DMS114 treated with DMSO at 0.1 percent for 48 hours (cell line): ENCODE measurements around the gene PLEKHA6.

ENCODE experiments used
- DNase-seq: peaks from one replicate; lab custom pipeline; 2025; ENCODE audit not compliant: unreplicated experiment; lab: John Stamatoyannopoulos, UW

The PLEKHA6 gene, protein sequence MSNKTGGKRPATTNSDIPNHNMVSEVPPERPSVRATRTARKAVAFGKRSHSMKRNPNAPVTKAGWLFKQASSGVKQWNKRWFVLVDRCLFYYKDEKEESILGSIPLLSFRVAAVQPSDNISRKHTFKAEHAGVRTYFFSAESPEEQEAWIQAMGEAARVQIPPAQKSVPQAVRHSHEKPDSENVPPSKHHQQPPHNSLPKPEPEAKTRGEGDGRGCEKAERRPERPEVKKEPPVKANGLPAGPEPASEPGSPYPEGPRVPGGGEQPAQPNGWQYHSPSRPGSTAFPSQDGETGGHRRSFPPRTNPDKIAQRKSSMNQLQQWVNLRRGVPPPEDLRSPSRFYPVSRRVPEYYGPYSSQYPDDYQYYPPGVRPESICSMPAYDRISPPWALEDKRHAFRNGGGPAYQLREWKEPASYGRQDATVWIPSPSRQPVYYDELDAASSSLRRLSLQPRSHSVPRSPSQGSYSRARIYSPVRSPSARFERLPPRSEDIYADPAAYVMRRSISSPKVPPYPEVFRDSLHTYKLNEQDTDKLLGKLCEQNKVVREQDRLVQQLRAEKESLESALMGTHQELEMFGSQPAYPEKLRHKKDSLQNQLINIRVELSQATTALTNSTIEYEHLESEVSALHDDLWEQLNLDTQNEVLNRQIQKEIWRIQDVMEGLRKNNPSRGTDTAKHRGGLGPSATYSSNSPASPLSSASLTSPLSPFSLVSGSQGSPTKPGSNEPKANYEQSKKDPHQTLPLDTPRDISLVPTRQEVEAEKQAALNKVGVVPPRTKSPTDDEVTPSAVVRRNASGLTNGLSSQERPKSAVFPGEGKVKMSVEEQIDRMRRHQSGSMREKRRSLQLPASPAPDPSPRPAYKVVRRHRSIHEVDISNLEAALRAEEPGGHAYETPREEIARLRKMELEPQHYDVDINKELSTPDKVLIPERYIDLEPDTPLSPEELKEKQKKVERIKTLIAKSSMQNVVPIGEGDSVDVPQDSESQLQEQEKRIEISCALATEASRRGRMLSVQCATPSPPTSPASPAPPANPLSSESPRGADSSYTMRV

DNA sequence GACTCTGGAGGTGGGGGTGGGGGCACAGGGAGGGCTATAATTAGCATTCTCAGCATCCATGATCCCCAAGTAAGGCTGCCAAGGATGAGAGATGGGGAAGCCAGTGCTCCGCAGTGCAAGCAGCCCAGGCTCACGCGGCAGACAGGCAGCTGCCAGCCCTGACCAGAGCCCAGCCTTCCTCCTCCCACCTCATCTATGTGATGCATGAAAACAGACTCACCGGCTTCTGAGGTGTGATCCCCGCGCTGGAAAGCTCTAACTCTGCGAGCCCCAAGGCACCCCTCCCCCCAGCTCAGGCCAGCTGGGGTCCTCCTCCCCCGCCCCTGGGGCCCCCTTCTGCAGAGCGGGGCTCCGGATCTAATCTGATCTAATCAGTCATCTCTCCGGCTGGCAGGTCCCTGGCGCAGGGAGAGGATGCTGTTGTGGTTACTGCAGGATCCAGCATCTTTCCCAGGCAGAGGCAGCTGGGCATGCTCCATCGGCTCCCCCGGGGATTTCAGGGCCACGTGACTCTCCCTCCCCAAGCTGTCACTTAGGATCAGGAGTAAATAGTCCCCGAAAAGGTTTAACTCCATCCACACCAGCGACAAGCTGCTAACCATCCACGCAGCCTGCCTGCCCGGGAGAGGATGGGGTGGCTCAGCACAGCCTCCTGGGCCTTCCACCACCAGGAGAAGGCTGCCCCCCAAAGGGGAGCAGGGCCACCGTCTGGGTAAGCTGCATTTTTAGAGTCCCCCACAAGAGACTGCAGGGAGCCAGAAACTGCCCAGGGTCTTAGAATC lies at the start of gene PLEKHA6:
PLEKHA6 (minus strand) TSS at position 456 of the 782 bp plus-strand sequence. CDS start 86,202 bp downstream, outside the sequence.
- no peak for DNase-seq

DNA sequence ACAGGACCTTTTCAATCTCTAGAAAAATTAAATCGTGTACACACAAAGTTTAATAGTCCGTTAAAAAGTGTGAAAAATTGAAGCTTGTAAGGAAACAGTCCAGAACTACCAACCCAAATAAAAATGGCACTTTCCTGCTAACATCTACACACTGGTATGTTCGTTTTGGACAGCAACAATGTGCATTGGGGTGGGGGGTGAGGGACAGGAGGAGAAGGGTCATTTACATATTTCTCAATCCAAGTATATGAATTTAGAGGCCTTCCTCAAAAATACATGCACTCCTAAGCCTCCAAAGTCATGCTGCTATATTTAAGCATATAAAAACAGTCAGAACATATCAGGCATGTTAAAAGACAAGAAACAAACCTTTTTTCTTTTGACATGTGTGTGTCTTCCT lies 49.4 kb upstream of the PLEKHA6 start:
- no peak for DNase-seq

DNA sequence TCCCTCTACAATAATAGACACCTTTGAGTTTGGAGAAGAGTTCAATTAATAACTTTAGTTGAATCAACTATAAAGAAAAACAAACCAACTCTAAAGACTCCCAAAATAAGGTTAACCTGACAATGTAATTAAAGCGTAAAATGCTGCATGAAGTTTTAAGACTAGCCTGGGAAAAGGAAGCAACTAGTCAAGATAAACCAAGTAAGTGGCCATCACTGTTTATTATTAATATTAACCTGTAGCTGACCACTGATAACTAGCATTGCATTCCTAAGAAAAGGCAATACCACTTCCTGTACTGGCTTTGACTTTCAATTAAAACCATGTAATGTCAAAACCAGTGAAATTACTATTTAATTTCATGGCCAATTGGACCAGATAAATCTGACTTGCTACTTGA lies 48.9 kb upstream of the PLEKHA6 start:
- DNase-seq = no peak

DNA sequence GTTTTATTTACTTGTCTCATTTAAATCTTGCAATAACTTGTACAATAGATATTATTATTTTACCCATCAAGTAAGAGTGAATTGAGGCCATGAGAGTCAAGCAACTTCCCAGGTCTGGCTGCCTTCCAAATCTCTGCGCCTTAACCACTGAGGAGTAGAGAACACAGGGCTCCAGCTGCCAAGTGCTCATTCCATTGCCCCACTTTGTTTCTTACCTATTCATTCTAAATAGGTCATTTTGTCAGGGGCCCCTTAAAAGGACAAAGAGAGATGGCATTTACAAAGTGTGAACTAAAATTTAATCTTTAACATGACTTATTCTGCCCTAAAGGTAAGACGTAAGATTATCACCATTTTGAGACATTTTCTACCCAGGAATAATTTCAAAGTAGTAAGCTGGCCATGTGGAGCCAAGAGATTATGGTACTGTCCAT lies 48.4 kb upstream of the PLEKHA6 start:
- DNase-seq = peak; percentile 33

DNA sequence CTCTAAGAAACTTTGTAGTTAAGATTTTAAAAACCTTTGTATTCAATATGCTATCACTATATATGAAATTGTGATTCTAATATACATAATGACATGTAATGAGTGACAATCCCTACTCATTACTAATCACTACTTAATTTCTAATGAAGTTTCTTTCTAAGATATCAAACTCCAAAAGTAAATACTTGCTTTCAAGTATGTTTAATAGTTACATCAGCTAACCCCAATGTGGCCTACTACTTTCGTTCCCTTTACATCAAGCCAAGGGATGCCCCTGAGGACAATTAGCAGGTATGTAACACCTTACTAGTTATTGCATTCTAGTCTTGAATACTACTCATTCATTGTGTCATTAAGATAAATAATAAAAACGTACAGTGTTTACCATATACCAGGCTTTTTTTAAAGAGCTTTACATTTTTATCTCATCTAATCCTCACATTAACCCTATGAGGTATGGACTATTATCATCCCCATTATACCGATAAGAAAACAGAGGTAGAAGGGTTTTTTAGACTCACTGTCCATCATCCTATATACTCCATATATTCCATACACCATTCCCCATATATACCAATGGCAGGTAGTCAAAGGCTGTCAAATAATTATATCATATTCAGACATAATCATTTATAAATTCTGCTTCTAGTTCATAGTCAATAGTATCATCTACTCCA lies 47.7 kb upstream of the PLEKHA6 start:
- DNase-seq = no peak

DNA sequence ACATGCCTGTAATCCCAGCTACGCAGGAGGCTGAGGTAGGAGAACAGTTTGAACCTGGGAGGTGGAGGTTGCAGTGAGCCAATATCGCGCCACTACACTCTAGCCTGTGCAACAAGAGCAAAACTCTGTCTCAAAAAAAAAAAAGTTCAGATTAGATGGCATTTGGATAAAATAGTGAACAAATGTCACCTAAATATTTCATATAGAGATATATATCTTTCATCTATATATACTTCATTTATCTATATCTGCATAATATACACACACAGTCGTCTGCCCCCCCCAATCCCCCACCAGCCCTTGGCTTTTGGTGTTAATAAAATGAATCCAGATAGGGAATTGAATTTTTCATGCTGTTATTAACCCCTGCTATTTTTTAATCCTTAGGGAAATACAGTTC lies 46.9 kb upstream of the PLEKHA6 start:
- no peak for DNase-seq

DNA sequence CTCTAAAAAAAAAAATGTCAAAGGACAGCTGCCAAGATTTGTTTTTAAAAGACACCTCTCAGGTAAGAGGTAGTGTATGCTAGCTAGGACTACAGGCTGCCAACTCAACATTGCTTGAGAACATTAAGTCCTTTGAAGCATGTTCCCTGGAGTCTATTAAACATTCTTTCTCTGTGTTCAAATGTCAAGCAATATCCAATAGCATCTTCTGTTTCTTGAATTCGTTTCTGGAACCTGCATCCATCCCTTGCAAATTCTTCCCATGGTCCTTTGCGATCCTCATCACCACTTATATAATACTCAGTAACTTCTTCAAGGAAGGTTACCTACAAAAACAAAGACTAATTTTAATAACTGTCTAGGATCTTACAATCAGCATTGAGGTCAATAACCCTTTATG lies 46.3 kb upstream of the PLEKHA6 start:
- no peak for DNase-seq

DNA sequence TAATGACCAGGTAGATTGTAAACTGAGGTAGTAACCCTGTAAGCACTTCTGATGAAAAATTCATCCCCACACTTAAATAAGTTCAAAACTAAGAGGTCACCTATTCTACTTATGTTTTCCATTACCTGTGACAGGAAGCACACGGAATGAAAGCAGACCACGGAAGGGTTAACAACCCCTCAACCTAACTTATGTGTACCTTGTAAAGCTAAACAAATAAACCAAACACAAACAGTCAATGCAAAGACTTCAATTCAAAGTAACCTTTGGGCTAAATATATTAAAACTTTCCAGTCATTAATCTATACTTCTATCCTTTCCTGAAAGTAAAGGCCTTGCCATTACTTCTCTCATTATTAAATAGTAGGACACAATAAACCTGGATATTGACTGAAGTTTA lies 44.9 kb upstream of the PLEKHA6 start:
- DNase-seq = no peak

DNA sequence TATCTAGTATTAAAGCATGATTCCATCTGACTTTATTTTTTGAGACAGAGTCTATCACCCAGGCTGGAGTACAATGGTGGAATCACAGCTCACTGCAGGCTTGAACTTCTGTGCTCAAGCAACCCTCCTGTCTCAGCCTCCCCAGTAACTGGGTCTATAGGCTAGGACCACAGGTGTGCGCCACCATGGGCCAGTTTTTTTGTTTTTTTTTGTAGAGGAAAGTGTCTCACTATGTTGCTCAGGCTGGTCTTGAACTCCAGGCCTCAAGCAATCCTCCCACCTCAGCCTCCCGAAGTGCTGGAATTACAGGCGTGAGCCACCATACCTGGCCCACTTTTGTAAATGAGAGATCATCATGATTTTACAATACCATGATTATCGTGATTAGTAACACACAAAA lies 42.7 kb upstream of the PLEKHA6 start:
- no peak for DNase-seq

DNA sequence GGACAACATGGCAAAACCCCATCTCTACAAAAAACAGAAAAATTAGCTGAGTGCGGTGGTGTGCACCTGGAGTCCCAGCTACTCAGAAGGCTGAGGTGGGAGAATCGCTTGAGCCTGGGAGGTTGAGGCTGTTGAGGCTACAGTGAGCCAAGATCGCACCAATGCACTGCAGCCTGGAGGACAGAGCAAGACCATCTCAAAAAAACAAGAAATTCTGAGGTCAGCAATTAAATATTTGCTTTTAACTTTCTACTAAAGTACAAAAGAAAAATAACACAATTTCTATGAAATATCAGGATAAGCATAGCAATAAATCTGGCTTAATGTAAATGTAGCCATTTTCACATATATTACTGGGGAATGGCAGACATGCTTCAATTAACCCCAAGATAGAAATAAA lies 42.0 kb upstream of the PLEKHA6 start:
- no peak for DNase-seq

DNA sequence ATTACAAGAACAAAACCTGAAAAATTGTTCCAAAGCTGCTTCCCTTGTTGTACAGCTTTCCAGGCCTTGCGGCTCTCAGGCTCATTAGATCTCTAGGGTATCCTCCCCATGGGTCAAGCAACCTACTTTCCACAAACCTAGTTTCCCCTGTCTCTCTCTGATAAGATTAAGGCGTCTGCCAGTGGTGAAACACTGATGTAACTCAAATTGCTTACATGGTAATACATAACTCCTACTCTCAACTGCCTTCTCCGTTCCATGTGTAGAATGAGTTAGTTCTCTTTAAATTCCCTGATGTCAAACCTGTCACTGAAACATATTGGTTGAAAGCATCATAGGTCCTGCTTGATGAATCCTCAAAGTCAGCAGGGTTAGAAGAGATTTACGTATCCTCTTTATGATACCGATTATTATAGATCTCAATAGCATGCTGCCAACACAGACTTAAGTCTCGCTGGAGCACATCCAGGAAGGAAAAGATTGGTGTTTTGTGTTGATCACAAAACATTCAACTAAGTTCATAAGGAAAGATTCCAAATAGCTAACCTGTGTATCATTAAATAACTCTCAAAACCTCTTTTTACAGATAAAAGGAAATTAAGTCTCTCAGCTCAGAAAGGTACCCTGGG lies 41.3 kb upstream of the PLEKHA6 start:
- DNase-seq = no peak

DNA sequence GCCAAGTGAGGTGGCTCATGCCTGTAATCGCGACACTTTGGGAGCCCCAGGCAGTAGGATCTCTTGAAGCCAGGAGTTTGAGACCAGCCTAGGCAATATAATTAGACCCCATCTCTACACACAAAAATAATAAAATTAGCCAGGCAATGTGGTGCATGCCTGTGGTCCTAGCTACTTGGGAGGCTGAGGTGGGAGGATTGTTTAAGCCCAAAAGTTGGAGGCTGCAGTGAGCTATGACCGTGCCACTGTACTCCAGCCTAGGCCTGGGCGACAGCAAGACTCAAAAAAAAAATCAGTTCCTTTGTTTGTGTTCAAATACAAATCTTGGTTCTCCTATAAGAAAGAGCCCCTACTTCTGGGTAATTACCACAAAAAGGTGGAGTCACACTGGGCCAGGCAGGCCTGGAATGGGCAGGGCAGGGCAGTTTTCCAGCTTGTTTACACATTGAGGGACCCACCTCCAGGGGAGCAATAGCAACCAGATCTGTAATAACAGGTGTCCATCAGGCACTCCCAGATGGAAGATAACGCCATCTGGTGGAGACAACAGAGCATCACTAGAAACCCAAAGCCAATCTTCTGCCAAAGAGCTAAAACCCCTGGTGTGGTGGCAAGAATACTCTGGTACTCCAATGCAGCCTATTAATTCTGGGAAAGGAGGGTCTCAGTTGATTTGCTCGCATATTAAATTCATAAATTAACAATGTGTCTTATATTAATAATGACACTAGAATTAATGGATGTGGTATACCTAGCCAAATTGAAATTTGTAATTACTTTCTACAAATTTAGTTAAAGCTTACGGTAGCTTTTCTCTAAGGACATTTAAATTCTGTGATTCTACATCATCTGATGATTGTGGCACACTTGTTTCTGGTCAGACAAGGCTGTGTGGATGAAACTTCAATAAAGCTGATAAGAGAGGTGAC lies 38.7 kb upstream of the PLEKHA6 start:
- peak; percentile 80 for DNase-seq

DNA sequence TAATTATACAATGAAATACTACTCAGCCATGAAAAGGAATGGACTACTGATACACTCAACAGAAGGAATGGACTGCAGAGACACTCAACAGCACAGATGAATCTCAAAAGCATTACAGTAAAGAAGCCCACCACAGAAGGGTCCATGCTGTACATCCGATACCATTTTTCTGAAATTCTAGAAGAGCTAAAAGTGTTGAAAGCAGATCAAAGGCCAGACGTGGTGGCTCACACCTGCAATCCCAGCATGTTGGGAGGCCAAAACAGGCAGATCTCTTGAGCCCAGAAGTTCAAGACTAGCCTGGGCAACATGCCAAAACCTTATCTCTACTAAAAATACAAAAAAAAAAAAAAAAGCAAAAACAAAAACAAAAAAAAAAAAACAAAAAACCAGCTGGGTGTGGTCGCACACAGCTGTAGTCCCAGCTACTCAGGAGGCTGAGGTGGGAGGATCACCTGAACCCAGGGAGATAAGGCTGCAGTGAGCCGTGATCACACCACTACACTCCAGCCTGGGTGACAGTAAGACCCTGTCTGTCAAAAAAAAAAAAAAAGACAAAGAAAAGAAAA lies 36.4 kb upstream of the PLEKHA6 start:
- DNase-seq = no peak

DNA sequence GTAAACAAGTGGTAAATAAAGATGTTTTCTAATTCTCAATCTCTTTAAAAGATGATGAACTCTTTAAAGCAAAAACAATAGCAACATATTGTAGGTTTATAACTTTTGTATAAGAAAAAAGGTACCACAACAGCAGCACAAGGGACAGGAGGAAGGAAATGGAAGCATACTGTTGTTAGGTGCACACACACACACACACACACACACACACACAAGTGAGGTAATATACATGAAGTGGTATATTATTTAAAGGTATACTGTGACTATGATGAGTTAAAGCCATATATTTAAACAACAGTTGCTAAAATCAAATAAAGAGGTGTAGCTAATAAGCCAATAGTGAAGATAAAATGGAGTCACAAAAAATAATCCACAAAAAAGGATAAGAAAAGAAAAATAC lies 31.9 kb upstream of the PLEKHA6 start:
- DNase-seq = no peak

DNA sequence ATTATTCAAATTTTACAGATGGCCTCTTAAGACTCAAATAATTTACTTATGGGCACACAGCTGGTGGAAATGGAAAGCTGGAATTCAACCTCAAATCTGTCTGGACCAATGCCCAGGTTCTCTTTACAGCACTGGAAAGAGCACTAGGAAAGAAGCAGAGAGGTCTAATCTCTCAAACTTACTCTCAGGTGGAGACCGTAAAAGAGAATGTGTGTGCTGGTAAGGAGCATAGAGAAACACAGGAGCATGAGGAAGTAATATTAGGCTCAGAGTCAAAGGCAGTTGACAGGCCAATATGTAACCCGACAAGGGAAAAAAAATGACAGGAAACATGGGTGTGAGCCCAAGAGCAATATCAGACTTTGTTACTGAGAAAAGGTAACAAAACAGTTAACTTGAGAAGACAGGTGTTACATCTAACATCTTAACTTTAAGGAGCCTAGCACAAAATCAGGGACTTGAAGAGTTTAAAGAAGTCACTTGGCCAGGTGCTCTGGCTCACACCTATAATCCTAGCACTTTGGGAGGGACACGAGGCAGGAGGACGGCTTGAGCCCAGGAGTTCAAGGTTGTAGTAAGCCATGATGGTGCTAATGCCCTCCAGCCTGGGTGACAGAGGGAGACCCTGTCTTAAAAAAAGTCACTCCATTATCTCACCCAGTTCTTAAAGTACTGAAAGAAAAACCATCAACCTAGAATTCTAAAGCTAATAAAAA lies 31.2 kb upstream of the PLEKHA6 start:
- no peak for DNase-seq

DNA sequence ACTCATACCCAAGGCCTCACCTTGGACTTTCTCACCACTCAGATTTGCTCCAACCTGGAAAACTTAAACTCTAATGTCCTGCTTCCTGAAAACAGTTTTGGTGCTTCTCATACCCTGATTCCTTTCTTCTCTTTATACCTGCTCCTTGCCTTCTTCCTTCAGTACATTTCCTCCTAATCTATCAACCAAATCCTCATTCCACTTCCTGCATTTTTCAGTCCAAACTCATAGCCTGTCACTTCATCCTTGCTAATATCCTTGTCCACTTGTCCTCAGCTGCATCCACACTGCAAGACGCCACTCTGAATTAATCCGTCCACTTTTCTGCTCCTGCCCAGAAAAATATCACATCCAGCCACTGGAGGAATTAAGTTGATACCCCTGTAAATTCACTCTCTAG lies 26.0 kb upstream of the PLEKHA6 start:
- DNase-seq = no peak

DNA sequence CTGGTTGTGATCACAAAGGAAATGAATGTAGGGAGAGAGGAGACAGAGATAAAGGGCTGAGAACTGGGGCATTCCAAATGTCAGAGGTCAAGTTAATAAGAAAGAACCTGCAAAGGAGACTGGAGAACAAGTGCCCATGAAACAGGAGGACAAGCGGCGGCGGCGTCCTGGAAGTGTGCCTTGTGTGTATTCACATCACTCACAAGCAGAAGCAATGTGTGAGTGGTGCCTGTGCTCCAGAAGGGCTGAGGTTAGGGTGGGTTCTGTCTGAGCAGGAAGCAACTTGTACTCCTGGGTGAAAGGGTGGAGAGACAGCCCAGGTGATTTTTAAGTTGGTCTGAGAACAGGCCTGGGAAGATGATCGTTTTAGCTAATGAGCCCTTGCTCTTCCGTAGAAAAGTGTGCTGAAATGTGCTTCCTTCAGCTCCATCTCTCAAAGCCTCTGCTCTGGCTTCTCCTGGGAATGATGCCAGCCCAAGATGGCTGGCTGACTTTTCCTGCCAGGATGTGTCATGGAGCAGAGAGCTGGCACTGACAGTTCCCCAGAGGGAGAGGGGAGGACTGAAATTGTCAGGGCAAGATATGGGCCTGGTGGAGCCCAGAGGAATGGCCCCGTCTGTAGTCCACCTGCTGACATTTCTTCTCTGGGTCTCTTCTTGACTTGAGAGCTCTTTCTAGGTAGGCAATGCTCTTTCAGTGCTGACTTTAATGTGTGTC lies 25.1 kb upstream of the PLEKHA6 start:
- no peak for DNase-seq
